HepG2 (cell line): ENCODE results near the gene CAPZA2. TPM values are rescaled to one million over a fixed set of nuclear protein-coding genes. Genes with fewer than 3 reads are reported as not detected.
A peak's percentile ranks its signal among the peaks of the same experiment; 100 is the strongest.

ENCODE experiments used
- ATAC-seq: fragments of 200-7000 bp; cut with Tn5 transposase; 3 replicates; pipeline ENCODE4 v1.9.1; 2020; ENCODE audit warnings: mild to moderate bottlenecking, moderate library complexity
- BruUV-seq: library from RNA; stranded (reverse); fragments of 400-500 nt; replicated peaks from 2 replicates; lab custom pipeline; 2021; lab: Mats Ljungman, UMichigan
- CTCF ChIA-PET: fragments of 300-600 bp; formaldehyde crosslinking; extraction: SDS; loops from one replicate; lab custom pipeline; 2021; ENCODE audit warnings: low total read pairs, inconsistent platforms, low intra/inter-chr PET ratio; lab: Yijun Ruan, JAX
- POLR2A ChIA-PET: fragments of 350-600 bp; sonication (Branson Sonifier 250); formaldehyde crosslinking; loops from one replicate; lab custom pipeline; 2020; ENCODE audit warnings: antibody characterized with exemption, inconsistent platforms; lab: Yijun Ruan, JAX
- DNase-seq: peaks from one replicate; pipeline ENCODE4 v3.0.0-alpha.2; 2015; ENCODE audit warnings: low spot score
- FAIRE-seq: peaks from 3 replicates; lab custom pipeline; 2011; peaks lifted over from hg19 to GRCh38; lab: Jason Lieb, UNC
- H2AFZ ChIP-seq: one replicate; pipeline ENCODE4 v1.6.1; 2011; ENCODE audit warnings: low read length, inconsistent platforms
- H3K27ac ChIP-seq: fragments of 300-600 bp; 3 replicates; pipeline ENCODE4 v1.8.0; 2011; ENCODE audit warnings: mixed run types, mild to moderate bottlenecking, mixed read lengths, low read length, inconsistent platforms; ENCODE audit not compliant: insufficient read depth; ENCODE audit errors: extremely low read length
- H3K27me3 ChIP-seq, 2 experiments: fragments of 200-600 bp in 1 of 2; 2 replicates in 1 of 2; 3 replicates in 1 of 2; pipeline versions ENCODE4 v1.6.0 to v1.8.0; 2011; ENCODE audit warnings: low read length in 2 of 2, mild to moderate bottlenecking in 2 of 2, moderate library complexity in 2 of 2, inconsistent platforms in 1 of 2; ENCODE audit not compliant: insufficient read depth in 2 of 2, control insufficient read depth in 1 of 2
- H3K36me3 ChIP-seq, 2 experiments: fragments of 200-600 bp in 1 of 2; replicated peaks in 1 of 2; 2 replicates in 1 of 2; 3 replicates in 1 of 2; pipeline versions ENCODE4 v1.5.1 to v1.8.0; 2011; ENCODE audit warnings: low read length in 2 of 2, inconsistent platforms in 1 of 2; ENCODE audit not compliant: insufficient read depth in 2 of 2, control insufficient read depth in 1 of 2
- H3K4me1 ChIP-seq: 2 replicates; pipeline ENCODE4 v1.5.1; 2012; ENCODE audit warnings: low read length, inconsistent platforms; ENCODE audit not compliant: insufficient read depth
- H3K4me2 ChIP-seq: 2 replicates; pipeline ENCODE4 v1.6.0; 2011; ENCODE audit warnings: low read depth, low read length, inconsistent platforms
- H3K4me3 ChIP-seq, 3 experiments: fragments of 200-600 bp in 1 of 3; sonication (generic), shearing (Covaris generic) in 1 of 3; replicated peaks in 1 of 3; 2 replicates each; pipeline ENCODE4 v1.5.1; 2011 to 2016; ENCODE audit warnings: low read length in 3 of 3, inconsistent platforms in 2 of 3, low read depth in 2 of 3, mild to moderate bottlenecking in 2 of 3, control low read depth in 1 of 3, mixed read lengths in 1 of 3; ENCODE audit not compliant: insufficient read depth in 1 of 3
- H3K79me2 ChIP-seq: one replicate; pipeline ENCODE4 v1.6.1; 2011; ENCODE audit warnings: low read length, inconsistent platforms; ENCODE audit not compliant: insufficient read depth
- H3K9ac ChIP-seq: 2 replicates; pipeline ENCODE4 v1.6.0; 2011; ENCODE audit warnings: mild to moderate bottlenecking, low read depth, low read length, inconsistent platforms; ENCODE audit not compliant: insufficient read depth
- H3K9me3 ChIP-seq: 2 replicates; pipeline ENCODE4 v1.5.1; 2012; ENCODE audit warnings: mild to moderate bottlenecking, low read length
- H4K20me1 ChIP-seq: 2 replicates; pipeline ENCODE4 v1.6.0; 2011; ENCODE audit warnings: inconsistent platforms, mild to moderate bottlenecking, low read length, moderate library complexity; ENCODE audit not compliant: insufficient read depth
- HHEX ChIP-seq: IDR thresholded peaks from 2 replicates; pipeline ENCODE4 v1.6.1; 2016; ENCODE audit warnings: control low read depth
- HMGXB4 ChIP-seq, 2 experiments: sonication (generic) in 1 of 2; formaldehyde crosslinking in 1 of 2; IDR thresholded peaks; 2 replicates each; pipeline versions ENCODE4 v1.4.0 to v1.6.1; 2018 to 2020; ENCODE audit warnings: missing genetic modification reagents in 2 of 2, borderline replicate concordance in 1 of 2, low read depth in 1 of 2, mild to moderate bottlenecking in 1 of 2, missing biosample characterization in 1 of 2
- KLF16 ChIP-seq, 2 experiments: sonication (generic) in 1 of 2; formaldehyde crosslinking in 1 of 2; IDR thresholded peaks; 2 replicates each; pipeline versions ENCODE4 v1.6.1 to v1.8.0; 2016 to 2023; ENCODE audit warnings: missing genetic modification reagents in 2 of 2, missing compliant biosample characterization in 1 of 2
- MYNN ChIP-seq: sonication (generic); formaldehyde crosslinking; IDR thresholded peaks from 2 replicates; pipeline ENCODE4 v1.4.0; 2020; ENCODE audit warnings: mild to moderate bottlenecking, low read depth, missing genetic modification reagents
- NR2C2 ChIP-seq: sonication (generic); formaldehyde crosslinking; IDR thresholded peaks from 2 replicates; pipeline ENCODE4 v1.4.0; 2020; ENCODE audit warnings: missing genetic modification reagents, mild to moderate bottlenecking, moderate library complexity, borderline replicate concordance
- SMARCE1 ChIP-seq: fragments of 450-650 bp; IDR thresholded peaks from 2 replicates; pipeline ENCODE4 v1.6.1; 2017; ENCODE audit warnings: borderline replicate concordance
- SUZ12 ChIP-seq: fragments of 150-350 bp; IDR thresholded peaks from 2 replicates; pipeline ENCODE4 v1.6.1; 2014; ENCODE audit warnings: low read depth, low read length
- TCF7L2 ChIP-seq: IDR thresholded peaks from 2 replicates; pipeline ENCODE4 v1.6.1; 2011; ENCODE audit warnings: mild to moderate bottlenecking, low read depth, low read length, moderate library complexity
- THAP11 ChIP-seq: IDR thresholded peaks from 2 replicates; pipeline ENCODE4 v1.6.1; 2016; ENCODE audit warnings: missing biosample characterization, missing genetic modification reagents
- ZBTB40 ChIP-seq, 2 experiments: fragments of 450-650 bp in 1 of 2; sonication (generic) in 1 of 2; formaldehyde crosslinking in 1 of 2; IDR thresholded peaks; 2 replicates each; pipeline versions ENCODE4 v1.6.1 to v1.8.0; 2016 to 2022; ENCODE audit warnings: antibody characterized with exemption in 1 of 2, mild to moderate bottlenecking in 1 of 2, missing genetic modification reagents in 1 of 2
- ZMYM2 ChIP-seq: sonication (generic); formaldehyde crosslinking; IDR thresholded peaks from 2 replicates; pipeline ENCODE4 v1.8.0; 2022; ENCODE audit warnings: mild to moderate bottlenecking, missing genetic modification reagents
- ZNF816 ChIP-seq: sonication (generic); formaldehyde crosslinking; IDR thresholded peaks from 2 replicates; pipeline ENCODE4 v1.8.0; 2022; ENCODE audit warnings: missing genetic modification reagents, mild to moderate bottlenecking, borderline replicate concordance
- WGBS: methylation state at CpG from one replicate; pipeline ENCODE4 v1.1.6; 2017; ENCODE audit warnings: low lambda C conversion rate; 5-methylcytosine and 5-hydroxymethylcytosine counted together
- in situ Hi-C: cut with HindIII; loops from 2 replicates; pipeline ENCODE4 v1.10.0; 2017; ENCODE audit warnings: low pct_unique_long_range_greater_than_20kb; ENCODE audit not compliant: extremely low pct_ligation_motif_present
- intact Hi-C: fragments of 100-400 bp; cut with micrococcal nuclease; formaldehyde crosslinking; loops from one replicate; pipeline ENCODE4 v1.10.0; 2022; ENCODE audit not compliant: unreplicated experiment
- polyA plus RNA-seq, 8 experiments: library from polyadenylated mRNA; depleted of rRNA in 3 of 8; stranded (reverse) in 7 of 8; unstranded in 1 of 8; fragments of >200 nt; fragmentation: Illumina TruSeq in 4 of 8; extraction: Trizol in 4 of 8; gene quantifications; 2 replicates each; pipeline versions ENCODE4 v1.2.1 to v1.2.3, GENCODE V29; 2011 to 2016; ENCODE audit warnings: low read depth in 4 of 8, missing spikeins in 1 of 8, mixed read lengths in 1 of 8; ENCODE audit not compliant: insufficient read depth in 1 of 8
- total RNA-seq, 5 experiments: library from RNA; depleted of rRNA; stranded (reverse); fragments of >200 nt; fragmentation: Illumina TruSeq; extraction: Trizol; gene quantifications; 2 replicates each; pipeline ENCODE4 v1.2.3, GENCODE V29; 2016; ENCODE audit warnings: low read depth in 1 of 5

CAPZA2 gene
- total and polyA plus RNA-seq, 2 of the 13 experiments (the other 11 are each of a cell fraction or from before 2014, with no cell fraction given), result 38.4 to 199 TPM

- Histone ChIP-seq H3K36me3 (peaks cover 3 to 12% of the 10 kb centered on the region in 2 experiments; a peak in 4 of 5 replicates), H3K27ac (no peak overlapping the region), H2AFZ (no peak overlapping the region), H3K4me1 (peaks cover 30% of the 10 kb centered on the region), H3K9me3 (no peaks in the 10 kb centered on the region), H3K4me2 (no peak overlapping the region), H3K4me3 (no peak overlapping the region), H3K9ac (no peak overlapping the region), H4K20me1 (peaks cover 53% of the 10 kb centered on the region), H3K27me3 (no peaks in the 10 kb centered on the region), H3K79me2 (peaks cover 89% of the 10 kb centered on the region)
- WGBS, result 98% methylated on average over 3 of the region's 3 CpGs
- intact Hi-C loops (no loop called here), in situ Hi-C loops (no loop called here)
- TSS peak; percentile 7 for BruUV-seq
- DNase-seq, result no peak
- ChIA-PET CTCF (no interaction called here), POLR2A (no interaction called here)
- no peak for ATAC-seq
- FAIRE-seq, result no peak
- TF ChIP-seq ZNF816 (no peak), HHEX (CRISPR knock-in tag) (no peak), SMARCE1 (no peak), KLF16 (CRISPR knock-in tag; IDR thresholded peaks at IDR 0.05) (no peak), SUZ12 (no peak), TCF7L2 (no peak), ZMYM2 (CRISPR knock-in tag) (no peak), THAP11 (CRISPR knock-in tag) (no peak), ZBTB40 (IDR thresholded peaks at IDR 0.05) (no peak), ZBTB40 (CRISPR knock-in tag; IDR thresholded peaks at IDR 0.05) (no peak), HMGXB4 (CRISPR knock-in tag; IDR thresholded peaks at IDR 0.05; ENCODE audit: borderline replicate concordance in 1 of 2, low read depth in 1 of 2) (no peak), MYNN (CRISPR knock-in tag) (no peak), NR2C2 (no peak)
Observed at GRCh38 chr7:116877443-116878217, 15.2 kb downstream of the CAPZA2 start.
